CD4-positive, alpha-beta T cell treated with Interleukin-17A for 1 hour (primary cell): ENCODE results near the gene SVOP.

Experiments used
- DNase-seq: peaks from one replicate; pipeline ENCODE4 v3.0.0-alpha.2; 2020

The SVOP gene

DNA sequence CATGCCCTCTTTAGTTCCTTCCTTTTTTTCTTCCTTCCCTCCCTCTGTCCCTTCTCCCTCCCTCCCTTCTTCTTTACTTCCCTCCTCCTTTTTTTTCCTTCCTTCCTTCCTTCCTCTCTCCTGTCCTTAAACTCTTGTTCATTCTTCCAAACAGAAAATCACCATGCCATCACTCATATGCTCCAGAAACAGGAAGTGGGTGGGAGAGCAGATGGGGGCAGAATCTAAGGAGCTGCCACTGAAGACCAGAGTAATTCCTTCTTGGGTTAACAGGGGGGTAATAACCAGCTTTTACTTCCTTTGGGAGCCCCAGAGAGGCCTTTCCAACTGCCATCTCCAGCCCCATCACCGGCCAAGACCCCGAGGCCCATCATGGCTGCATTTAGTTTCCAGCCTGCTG, 51.2 kb downstream of the SVOP start:
- DNase-seq, result no peak

DNA sequence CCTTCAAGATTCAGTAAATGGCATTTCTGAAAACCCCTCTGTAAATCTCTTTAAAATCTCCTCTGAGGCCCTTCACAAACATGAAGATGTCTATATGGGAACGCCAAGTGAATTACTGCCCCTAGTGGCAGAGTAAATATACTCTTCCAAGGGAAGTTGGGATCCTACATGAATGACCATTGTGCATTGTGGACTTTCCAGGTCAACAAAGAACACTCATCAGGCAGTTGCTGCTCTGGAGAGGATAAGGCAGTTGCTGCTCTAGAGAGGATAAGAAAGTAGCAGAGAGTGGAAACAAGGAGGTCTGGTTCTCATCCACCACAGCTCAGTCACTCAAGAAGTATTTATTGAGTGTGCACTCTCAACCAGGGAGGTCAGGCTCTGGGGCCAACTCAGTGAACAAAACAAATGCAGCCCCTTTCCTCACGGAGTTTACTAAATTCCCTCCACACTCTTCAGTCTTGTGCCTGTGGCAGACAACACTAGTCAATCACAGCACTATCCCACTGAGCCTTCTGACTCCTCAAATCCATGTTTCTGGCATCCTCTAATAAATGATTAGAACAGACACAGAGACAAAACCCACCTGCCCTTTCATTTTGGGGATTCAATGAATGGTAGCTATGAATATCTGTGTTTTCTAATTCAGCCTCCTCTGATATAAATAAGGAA, 52.9 kb downstream of the SVOP start:
- DNase-seq, result no peak

DNA sequence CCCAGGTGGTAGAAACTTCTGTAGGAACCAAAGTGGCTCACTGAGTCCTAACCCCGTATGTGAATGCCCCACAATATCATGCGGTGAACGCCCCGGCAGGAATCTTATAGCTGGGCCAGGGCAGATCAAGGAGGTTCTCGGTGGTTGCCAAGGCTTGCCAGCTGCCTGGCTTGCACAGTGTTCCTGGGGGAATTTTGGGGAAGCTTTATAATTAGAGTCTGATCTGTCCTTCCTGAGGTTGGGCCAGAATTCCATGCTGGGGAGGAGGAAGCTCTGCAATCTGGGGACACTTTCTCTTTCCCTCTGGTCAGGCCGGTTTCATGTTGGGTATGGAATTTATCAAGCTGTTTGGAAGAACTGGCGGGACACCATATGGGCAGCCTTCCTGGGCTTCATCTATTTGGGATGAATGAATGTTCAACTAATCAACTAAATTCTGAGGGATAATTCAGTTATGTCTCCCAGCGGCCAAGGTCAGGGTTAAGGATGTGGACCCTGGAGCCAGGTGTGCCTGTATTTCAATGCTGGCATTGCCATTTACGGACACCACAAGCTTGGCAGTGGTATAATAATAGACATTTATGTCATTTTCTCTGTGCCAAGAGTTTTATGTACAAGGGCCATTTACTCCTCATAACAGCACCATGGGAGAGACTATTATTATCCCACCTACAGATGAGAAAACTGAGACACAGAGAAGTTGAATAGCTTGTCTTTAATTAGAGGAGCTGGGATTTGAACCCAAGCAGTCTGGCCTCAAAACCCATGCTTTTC, 54.3 kb downstream of the SVOP start:
- DNase-seq, result no peak

DNA sequence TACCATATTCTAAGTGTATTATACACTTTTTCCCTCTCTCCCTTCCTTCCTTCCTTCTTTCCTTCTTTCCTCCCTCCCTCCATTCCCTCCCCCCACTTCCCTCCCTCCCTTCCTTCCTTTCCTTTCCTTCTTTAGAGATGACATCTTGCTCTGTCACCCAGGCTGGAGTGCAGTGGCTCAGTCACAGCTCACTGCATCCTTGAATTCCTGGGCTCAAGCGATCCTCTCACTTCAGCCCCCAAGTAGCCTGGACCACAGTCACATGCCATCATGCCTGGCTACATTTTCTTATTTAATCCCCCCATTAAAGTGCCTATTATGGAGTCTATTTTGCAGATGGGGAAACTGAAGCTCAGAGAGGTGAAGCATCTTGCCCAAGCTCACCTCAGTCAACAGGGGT, 55.0 kb downstream of the SVOP start:
- DNase-seq, result no peak

DNA sequence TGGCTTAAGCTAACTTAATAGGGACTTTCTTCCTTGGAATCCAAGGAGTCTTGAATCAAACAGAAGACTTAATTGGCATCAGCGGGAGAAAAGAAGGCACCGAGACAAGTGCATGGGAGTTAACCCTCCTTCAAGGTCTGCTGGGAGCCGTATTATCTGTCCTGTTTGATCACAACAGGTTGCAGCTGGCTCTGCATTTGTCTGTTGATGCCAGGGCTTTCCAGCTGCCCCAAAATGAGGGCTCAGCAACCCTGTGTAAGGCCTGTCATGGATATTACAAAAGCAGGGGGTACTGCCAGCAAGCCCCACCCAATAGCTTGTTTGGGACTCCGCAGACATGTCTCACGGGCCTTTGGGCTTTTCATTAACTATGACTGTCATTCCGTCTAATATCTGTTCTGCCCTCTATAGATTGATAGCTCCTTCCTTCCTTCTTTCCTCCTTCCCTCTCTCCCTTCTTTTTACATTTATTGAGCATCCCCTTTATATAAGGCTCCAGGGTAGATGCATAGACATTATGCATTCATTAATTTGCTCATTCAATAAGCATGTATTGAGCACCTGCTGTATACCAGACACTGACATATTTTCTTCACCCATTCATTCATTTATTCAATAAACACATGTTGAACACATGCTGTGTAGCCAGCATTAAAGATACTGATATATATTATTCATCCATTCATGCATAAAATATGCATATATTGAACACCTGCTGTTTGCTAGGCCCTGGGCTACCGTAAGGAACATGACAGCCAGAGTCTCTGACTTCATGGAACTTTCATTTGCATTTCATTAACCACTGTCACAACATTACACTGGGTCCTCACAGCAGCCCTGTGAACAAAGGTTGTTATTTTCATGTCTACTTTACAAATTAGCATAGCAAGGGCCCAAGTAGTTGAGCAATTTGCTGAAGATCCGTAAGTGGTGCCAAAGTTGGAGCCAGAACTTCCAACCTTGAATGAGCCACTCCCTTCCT, 56.2 kb downstream of the SVOP start:
- no peak for DNase-seq

DNA sequence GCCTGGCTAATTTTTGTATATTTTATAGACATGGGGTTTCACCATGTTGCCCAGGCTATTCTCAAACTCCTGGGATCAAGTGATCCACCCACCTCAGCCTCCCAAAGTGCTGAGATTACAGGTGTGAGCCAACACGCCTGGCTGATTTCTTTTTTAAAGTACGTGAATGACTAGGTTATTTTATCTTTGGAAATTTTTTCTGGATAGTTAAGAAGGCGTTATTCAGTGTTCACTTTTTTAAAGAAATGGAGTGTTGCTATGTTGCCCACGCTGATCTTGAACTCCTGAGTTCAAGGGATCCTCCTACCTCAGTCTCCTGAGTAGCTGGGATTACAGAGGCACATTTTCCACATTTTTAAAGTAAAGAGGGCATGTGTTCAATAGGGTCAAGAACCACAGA, 58.6 kb downstream of the SVOP start:
- no peak for DNase-seq

DNA sequence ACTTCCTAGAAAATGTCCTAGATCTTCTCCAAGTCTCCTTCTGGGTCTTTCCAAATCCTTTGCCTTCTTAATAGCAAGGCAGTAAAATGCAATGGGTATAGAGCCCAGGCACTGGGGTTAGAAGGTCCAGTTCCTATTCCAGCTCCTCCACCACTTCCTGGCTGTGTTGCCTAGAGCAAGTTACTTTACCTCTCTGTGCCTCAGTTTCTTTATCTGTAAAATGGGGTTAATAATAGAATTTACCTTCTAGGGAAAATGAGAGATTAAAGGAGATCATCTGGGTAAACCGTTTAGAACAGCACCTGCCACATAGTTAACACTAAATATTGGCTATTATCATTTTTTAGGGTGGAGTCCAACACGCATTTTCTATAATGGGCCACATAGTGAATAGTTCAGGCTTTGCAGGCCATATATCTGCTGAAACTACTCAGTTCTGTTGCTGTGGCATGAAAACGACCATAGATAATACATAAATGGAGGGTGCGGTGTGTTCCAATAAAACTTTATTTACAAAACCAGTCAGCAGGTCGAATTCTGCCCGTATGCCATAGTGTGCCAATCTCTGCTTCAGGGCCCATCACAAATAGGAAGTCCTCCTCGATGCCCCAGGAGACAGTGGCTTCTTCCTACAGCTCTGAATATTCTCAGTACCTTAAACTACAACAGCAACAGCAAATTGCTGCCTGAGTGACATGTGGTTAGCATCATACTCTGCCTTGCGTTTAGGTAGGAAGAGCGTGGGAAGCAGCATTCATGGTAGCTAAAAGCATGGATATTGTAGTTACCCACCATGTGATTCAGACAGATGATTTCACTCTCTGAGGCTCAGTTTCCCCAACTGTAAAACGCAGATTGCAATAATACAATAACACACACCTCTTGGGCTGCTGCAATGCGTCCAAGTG, 60.9 kb downstream of the SVOP start:
- DNase-seq, result no peak

DNA sequence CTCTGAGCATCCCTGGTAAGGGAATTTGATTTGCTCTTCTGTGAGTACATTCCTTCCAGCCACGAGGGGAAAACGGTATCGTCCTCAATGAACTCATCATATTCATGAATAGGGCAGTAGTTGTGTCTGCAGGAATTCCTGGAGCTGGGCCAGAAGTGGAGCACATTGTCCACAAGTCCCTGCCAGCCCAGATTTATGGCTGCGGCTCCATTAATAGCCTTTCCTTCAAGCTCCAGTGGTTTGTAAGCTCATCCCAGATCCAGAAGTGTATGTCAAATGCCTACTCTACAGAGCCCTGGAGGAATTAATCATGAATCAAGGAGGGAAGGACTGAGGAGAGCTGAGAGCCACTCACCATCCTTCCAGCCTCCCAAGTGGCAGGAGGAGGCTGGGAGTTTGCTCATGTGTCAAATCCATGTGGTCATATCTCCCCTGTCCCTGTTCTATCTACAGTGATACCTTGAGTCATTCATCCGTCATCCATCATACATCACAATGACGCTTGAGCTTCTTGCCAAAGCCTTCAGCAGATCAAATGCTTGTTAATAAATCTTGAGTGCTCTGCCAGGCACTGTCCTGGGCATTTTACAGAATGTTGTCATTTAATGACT, 65.5 kb downstream of the SVOP start:
- no peak for DNase-seq

DNA sequence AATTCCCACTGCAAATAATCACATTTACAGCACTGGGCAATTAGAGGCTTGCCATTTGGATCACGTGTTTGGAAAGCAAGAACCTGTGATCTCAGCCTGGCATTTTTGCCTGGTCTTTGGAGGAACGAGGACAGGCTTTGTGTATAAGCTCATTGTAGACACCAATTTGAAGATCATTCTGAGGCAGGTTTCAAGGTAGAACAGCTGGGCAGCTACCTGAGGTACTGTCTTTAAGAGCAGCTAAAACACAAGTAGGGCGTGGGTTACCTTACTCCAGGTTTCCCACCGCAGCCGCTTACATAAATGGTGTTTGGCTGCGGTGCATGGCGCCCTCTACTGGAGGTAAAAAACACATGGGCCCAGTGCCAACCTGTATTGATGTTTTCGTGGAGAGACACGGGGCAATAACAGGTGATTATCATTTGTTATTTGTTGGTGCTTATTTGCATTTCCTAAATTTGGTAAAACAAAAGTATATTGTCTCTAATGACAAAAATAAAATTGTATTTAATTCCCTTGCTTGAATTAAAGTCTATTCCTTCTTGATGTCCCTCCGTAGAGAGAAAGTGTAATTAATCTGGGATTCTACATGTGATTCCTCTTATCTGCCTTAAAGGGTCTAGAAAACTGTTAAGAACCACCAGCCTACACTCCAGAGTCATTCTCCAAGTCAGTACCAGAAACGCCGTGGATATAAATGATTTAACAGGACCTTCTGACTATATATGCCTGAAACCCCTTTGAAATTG, 69.7 kb downstream of the SVOP start:
- DNase-seq, result peak; percentile 79

DNA sequence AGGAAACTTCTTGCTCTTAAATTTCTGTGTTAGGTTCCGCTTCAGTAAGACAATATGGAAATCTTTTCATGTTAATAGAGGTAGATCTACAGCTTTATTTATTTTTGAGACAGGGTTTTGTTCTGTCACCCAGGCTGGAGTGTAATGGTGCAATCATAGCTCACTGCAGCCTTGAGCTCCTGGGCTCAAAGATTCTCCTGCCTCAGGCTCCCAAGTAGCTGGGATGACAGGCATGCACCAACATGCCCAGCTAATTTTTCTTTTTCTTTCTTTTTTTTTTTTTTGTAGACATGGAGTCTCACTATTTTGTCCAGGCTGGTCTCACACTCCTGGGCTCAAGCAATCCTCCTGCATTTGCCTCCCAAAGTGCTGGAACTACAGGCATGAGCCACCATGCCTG, 70.9 kb downstream of the SVOP start:
- no peak for DNase-seq

DNA sequence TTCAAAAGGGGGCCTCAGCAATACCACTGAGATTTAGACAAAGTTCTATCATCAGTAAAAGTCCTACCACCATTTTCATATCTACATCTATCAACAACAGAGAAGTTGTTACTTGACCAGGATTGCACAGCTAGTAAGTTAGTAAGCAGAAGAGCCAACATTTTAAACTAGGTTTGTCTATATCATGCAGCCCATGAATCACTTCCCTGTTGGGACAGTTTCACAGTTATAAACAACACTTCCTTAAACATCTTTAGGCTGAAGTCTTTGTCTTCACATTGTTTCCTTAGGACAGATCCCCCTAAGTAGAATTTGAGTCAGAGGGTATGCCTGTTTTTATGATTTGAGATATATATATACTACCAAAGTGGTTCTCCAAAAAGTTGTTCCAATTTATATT, 72.5 kb downstream of the SVOP start:
- DNase-seq, result no peak

DNA sequence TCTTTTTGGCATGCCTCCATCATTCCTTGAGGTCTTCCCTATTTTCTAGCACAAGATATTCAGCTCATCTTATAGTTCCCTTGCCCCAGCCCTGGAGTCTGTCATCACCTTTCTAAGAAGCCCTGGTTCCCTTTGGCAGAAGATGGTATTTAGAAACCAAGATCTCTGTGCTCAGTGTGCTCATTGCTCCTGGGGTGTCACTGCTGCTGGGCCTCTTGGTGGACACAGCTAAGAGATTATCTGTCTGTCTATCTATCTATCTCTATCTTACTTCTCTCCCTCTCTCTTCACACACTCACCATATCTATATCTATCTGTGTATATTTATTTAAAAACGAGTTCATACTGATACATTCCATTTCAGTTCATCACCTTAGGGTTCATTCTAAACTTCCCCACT, 73.8 kb downstream of the SVOP start:
- no peak for DNase-seq

DNA sequence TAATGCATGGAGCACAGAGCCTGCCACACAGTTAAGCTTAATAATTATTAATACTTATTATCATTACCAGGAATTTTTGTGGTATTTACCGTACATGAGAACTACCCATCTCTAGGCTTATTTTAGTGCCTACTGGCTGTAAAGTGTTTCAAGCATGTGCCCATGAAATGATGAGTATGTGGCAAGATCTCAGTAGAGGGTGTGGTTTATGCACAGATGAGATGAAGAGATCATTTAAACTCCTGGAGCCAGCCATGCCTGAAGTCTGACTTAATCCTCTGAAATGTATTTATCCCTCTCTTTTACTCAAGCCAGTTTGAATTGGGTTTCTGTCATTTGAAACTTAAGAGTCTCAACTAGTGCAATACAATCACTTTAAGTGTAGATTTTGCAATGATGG, 80.7 kb downstream of the SVOP start:
- no peak for DNase-seq

DNA sequence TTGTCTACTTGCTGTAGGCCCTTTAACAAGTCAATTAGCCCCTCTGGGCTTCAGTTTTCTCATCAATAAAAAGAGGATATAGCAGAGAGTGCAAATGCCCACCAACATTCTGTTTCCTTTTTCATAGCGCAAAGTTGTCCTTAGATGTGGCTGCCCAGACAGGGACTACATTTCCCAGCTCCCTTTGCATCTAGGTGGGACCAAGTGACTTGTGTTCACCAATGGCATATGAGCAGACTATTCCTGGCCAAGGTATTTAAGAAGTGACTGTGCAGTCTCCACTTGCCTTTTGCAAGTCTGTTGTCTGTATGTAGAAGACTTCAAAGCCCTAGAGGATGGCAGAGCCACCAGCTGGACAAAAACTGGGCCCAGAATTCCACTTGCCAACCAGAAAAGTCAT, 81.3 kb downstream of the SVOP start:
- peak; percentile 46 for DNase-seq

DNA sequence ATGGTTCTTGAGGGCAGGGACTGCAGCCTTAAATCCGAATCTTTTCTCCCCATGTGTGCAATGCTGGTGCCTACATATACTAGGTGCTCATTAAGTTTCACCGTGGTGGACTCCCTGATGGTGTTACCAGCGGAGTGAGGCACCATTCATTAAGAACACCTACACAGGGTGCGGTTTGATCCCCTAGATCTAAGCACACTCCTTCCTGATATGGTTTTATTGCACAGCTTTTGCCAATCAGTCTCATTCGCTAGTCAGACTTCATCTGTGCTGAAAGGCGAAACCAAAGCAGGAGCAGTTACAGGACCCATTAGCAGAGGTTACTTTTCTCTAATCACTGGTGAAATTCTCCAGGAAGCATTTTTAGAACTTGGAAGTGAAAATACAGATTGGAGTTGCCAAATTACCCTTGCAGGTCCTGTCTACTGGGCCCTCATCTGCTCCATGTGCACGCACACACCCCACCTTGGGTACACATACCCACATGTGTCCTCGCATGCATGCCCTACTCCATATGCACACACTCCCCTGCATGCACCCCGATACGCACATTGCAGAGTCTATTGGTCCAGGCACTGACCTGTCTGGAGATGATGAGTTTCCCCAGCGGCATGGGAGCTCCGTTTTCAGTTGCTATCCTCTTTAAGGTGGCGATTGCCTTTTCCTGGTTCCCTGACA, 82.5 kb downstream of the SVOP start:
- DNase-seq, result no peak

DNA sequence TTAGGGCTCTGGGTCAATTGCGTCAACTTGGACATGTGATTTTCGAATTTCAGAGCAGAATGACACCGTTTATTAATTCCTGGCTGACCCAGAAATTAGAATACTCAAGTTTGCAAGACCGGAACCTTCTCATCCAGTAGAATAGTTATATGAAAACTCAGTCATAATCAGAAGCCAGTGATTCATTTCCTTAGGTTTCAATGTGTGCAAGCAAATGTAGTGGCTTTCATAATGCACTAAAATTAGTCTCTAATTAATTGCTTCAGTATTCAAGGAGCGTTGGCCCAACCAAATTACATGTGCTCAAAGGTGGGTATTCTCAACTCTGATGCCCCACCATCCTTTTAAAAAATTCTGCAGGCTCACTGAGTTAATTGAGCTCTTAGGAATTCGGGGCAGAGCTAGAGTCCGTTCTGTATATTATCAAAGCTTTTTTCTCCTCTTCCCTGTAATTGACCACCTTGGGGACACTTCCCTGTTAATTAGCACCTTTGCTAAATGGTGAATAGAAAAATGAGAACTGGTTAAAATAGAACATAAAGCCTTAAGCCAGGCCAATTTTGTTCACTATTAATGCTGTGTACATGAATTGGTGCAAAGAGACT, 85.6 kb downstream of the SVOP start:
- DNase-seq, result no peak

DNA sequence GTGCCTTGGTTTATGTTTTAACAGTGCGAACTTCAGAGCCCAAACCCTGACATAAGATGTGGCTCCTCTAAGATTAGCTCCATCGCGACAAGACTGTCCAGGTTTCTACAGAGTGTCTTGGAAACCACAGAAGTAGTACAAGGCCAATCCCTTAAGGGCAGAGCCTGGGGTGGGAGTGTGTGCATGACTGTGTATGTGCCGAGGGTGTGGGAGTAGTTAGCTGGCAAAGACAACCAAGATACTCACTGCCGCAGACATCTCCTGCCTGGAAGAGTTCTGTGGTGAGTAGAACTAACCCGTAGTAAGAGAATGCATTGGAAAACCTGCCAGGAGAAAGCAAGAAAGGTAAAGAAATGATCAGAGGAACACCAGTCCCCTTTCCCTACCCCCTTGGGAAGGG, 86.9 kb downstream of the SVOP start:
- no peak for DNase-seq

DNA sequence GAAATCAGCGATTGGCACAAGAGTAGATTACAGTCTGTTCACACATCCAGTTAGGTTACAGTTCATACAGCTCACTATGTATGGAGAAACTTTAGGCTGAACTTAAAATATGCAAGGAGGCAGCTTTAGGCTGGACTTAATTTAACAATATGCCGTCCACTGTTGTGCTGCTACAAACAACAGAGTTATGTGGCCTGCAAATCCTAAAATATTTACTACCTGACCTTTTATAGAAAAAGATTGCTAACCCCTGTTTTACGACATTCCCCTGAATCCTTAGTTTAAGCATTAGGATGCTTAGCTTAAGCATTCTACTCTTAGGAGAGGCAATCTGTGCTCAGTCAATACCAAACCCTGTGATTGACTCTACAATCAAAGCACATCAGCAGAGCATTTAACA, 90.1 kb downstream of the SVOP start:
- DNase-seq, result no peak

DNA sequence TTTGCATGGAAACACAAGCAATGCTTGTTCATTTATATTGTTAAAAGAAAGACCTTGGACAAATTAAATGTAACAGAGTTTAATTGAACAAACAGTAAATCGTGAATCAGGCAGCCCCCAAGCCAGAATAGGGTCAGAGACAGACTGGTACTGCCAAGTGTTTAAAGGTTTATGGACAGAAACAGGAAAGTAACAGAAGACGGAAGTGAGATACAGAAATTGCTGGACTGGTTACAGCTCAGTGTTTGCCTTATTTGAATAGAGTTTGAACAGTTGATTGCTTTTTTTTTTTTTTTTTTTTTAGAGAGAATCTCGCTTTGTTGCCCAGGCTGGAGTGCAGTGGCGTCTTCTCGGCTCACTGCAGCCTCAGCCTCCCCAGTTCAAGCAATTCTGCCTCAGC, 90.7 kb downstream of the SVOP start:
- no peak for DNase-seq

DNA sequence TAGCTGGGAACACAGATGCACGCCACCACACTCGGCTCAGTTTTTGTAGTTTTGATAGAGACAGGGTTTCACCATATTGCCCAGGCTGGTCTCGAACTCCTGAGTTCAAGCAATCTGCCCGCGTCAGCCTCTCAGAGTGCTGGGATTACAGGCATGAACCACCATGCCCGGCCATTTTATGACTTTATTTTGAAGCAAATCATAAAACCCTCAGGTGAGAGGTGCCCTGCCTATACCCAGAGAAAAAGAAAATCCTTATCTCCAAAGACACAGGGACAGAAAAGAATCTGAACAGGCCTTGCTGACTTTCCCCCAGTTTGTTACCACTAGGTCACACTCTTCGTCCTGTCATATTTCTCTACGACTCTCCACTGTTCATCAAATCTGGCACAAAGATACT, 92.2 kb downstream of the SVOP start:
- DNase-seq, result no peak
